Mesendoderm (in vitro differentiated cells): Measurements from ENCODE around the gene EFEMP2.

Experiments
- DNase-seq: peaks from one replicate; pipeline ENCODE4 v3.0.0; 2013
- H2AK5ac ChIP-seq: 2 replicates; pipeline ENCODE4 v1.6.1; 2013; ENCODE audit warnings: low read length, inconsistent platforms
- H2BK120ac ChIP-seq: 2 replicates; pipeline ENCODE4 v1.6.1; 2013; ENCODE audit warnings: low read depth, mild to moderate bottlenecking, low read length, moderate library complexity, mixed read lengths
- H2BK15ac ChIP-seq: replicated peaks from 2 replicates; pipeline ENCODE4 v1.6.1; 2013; ENCODE audit warnings: low read depth, mild to moderate bottlenecking, moderate library complexity
- H2BK5ac ChIP-seq: 2 replicates; pipeline ENCODE4 v1.6.1; 2013; ENCODE audit warnings: low read length, inconsistent platforms
- H3K18ac ChIP-seq: 2 replicates; pipeline ENCODE4 v1.6.1; 2013; ENCODE audit warnings: mild to moderate bottlenecking, low read length, mixed read lengths
- H3K23ac ChIP-seq: one replicate; pipeline ENCODE4 v1.6.1; 2013; ENCODE audit warnings: low read length
- H3K27ac ChIP-seq: 2 replicates; pipeline ENCODE4 v1.5.1; 2013; ENCODE audit warnings: low read depth, mild to moderate bottlenecking, inconsistent platforms, low read length, moderate library complexity
- H3K27me3 ChIP-seq: 2 replicates; pipeline ENCODE4 v1.6.1; 2013; ENCODE audit warnings: low read length, control low read depth, mild to moderate bottlenecking, inconsistent platforms; ENCODE audit not compliant: insufficient read depth, poor library complexity
- H3K36me3 ChIP-seq: 2 replicates; pipeline ENCODE4 v1.6.1; 2013; ENCODE audit warnings: low read length, inconsistent platforms; ENCODE audit not compliant: control insufficient read depth, insufficient read depth
- H3K4ac ChIP-seq: one replicate; pipeline ENCODE4 v1.6.1; 2013; ENCODE audit warnings: low read depth, mild to moderate bottlenecking, low read length, moderate library complexity
- H3K4me1 ChIP-seq: 2 replicates; pipeline ENCODE4 v1.6.1; 2013; ENCODE audit warnings: low read depth, low read length, inconsistent platforms; ENCODE audit not compliant: control insufficient read depth
- H3K4me2 ChIP-seq: 2 replicates; pipeline ENCODE4 v1.6.1; 2013; ENCODE audit warnings: low read length
- H3K4me3 ChIP-seq: 2 replicates; pipeline ENCODE4 v1.5.1; 2013; ENCODE audit warnings: mild to moderate bottlenecking, low read length
- H3K56ac ChIP-seq: one replicate; pipeline ENCODE4 v1.6.1; 2013; ENCODE audit warnings: low read length
- H3K79me1 ChIP-seq: 2 replicates; pipeline ENCODE4 v1.6.1; 2013; ENCODE audit warnings: low read length, inconsistent platforms
- H3K79me2 ChIP-seq: 2 replicates; pipeline ENCODE4 v1.6.1; 2013; ENCODE audit warnings: mild to moderate bottlenecking, low read length; ENCODE audit not compliant: control insufficient read depth, insufficient read depth
- H3K9ac ChIP-seq: 2 replicates; pipeline ENCODE4 v1.6.1; 2013; ENCODE audit warnings: low read length, inconsistent platforms
- H4K5ac ChIP-seq: one replicate; pipeline ENCODE4 v1.6.1; 2013; ENCODE audit warnings: low read length
- H4K8ac ChIP-seq: one replicate; pipeline ENCODE4 v1.6.1; 2013; ENCODE audit warnings: low read depth, mild to moderate bottlenecking, control low read depth, low read length, moderate library complexity
- WGBS: extraction: QIAGEN DNeasy Blood & Tissue Kit; methylation state at CpG from one replicate; pipeline ENCODE4 v1.1.7; 2013; ENCODE audit warnings: low lambda C conversion rate, missing lambda C conversion rate; ENCODE audit not compliant: insufficient coverage; ENCODE audit errors: extremely low coverage; 5-methylcytosine and 5-hydroxymethylcytosine counted together

Gene EFEMP2

GRCh38 chr11:65880027-65880426 lies 7.4 kb upstream of the EFEMP2 start:
- H3K4me1 ChIP-seq = no peaks in the 10 kb centered on the region
- H2BK15ac ChIP-seq = no peak overlapping the region
- H3K23ac ChIP-seq = no peak overlapping the region
- H2BK120ac ChIP-seq = no peak overlapping the region
- no peak overlapping the region for H2AK5ac ChIP-seq
- no peak overlapping the region for H2BK5ac ChIP-seq
- no peak overlapping the region for H4K8ac ChIP-seq
- H3K4me3 ChIP-seq = no peak overlapping the region
- peaks cover 2% of the 10 kb centered on the region for H3K79me1 ChIP-seq
- no peak overlapping the region for H3K4me2 ChIP-seq
- no peak overlapping the region for H3K56ac ChIP-seq
- no peaks in the 10 kb centered on the region for H3K27me3 ChIP-seq
- no peak overlapping the region for H3K9ac ChIP-seq
- H3K27ac ChIP-seq = no peak overlapping the region
- no CpG with 5 or more reads among the region's 7 CpGs for WGBS
- no peak overlapping the region for H4K5ac ChIP-seq
- no peaks in the 10 kb centered on the region for H3K79me2 ChIP-seq
- no peak overlapping the region for H3K4ac ChIP-seq
- peaks cover 9% of the 10 kb centered on the region for H3K36me3 ChIP-seq
- H3K18ac ChIP-seq = no peak overlapping the region
- no peak for DNase-seq

DNA sequence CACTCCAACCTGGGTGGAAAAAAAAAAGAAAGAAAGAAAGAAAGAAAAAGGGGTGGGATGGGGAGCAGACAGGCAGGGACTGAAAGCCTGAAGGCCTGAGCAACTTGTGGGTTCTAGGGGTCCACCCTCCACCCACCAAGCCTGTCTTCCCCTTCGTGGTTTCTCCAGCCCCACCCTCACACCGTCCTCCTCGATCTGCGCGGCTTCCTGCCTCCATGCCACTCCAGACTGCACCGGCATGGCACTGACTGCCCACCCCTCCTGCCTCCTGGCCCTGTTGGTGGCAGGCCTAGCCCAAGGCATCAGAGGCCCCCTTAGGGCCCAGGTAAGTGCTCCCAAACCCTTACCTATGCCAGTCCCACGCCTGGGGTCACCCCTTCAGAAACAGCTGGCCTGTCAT lies 7.0 kb upstream of the EFEMP2 start, which contains the start of gene CTSW:
Gene CTSW, plus strand, starts transcription at position 221 of the 400 bp plus-strand sequence. Its CDS starts 18 bp downstream, at position 239.
- Histone ChIP-seq H3K36me3 (peaks cover 9% of the 10 kb centered on the region), H4K8ac (no peak within 1 kb of the TSS), H3K79me1 (peaks cover 2% of the 10 kb centered on the region), H3K4me1 (no peaks in the 10 kb centered on the region), H2BK5ac (no peak within 1 kb of the TSS), H2BK120ac (no peak within 1 kb of the TSS), H3K4me2 (no peak within 1 kb of the TSS), H3K79me2 (no peaks in the 10 kb centered on the region), H3K23ac (no peak within 1 kb of the TSS), H3K4ac (no peak within 1 kb of the TSS), H3K9ac (no peak within 1 kb of the TSS), H3K27me3 (no peaks in the 10 kb centered on the region), H2BK15ac (no peak within 1 kb of the TSS), H2AK5ac (no peak within 1 kb of the TSS), H4K5ac (no peak within 1 kb of the TSS), H3K27ac (no peak within 1 kb of the TSS), H3K4me3 (no peak within 1 kb of the TSS), H3K56ac (no peak within 1 kb of the TSS), H3K18ac (no peak within 1 kb of the TSS)
- no peak for DNase-seq
- WGBS = no CpG with 5 or more reads among the region's 7 CpGs

DNA sequence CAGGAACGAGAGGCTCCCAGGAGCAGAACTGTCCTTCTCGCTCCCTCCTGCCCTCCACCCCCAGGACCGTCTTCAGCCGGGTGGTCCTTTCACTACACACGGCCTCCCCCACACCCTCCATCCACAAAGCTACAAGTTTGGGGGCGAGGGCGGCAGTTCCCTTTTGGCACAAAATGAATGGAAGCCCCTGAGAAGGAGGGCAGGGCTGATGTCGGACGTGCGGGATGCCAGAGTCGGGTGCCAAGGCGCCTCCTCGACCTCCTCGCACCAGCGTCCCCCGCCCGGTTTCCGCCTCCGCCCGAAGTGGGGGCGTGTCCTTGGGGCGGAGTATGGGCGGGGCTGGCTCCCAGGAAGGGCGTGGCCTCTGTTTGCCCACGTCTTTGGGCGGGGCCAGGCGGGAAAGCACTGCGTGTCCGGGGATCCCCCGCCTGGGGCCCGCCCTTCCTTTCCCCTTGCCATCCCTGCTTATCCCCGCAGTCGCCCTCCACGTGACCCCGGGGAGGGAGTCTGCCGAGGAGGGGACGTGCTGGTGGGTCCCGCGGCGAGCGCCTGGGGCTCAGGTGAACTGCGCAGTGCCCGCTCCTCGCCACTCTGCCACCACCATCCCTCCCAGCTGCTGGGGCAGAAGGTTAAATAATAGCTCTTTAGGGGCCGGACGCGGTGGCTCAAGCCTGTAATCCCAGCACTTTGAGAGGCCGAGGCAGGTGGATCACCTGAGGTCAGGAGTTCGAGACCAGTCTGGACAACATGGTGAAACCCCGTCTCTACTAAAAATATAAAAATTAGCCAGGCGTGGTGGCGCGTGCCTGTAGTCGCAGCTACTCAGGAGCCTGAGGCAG lies 937 bp upstream of the EFEMP2 start:
- Histone ChIP-seq H3K56ac (peak overlapping the region; percentile 93), H4K5ac (no peak overlapping the region)
- no CpG with 5 or more reads among the region's 54 CpGs for WGBS

GRCh38 chr11:65871811-65872548 lies 620 bp downstream of the EFEMP2 start:
- peak; percentile 62 for DNase-seq
- Histone ChIP-seq H2BK120ac (peak overlapping the region; percentile 38), H3K9ac (peak overlapping the region; percentile 64)

More for the DNA sequence above, 937 bp upstream of the EFEMP2 start:
- H3K79me1 ChIP-seq = no peaks in the 10 kb centered on the region
- H3K4me3 ChIP-seq = peak overlapping the region; percentile 59
- H3K79me2 ChIP-seq = no peaks in the 10 kb centered on the region
- H2BK15ac ChIP-seq = no peak overlapping the region
- peak overlapping the region; percentile 84 for H3K9ac ChIP-seq
- no peak overlapping the region for H2BK120ac ChIP-seq
- no peak overlapping the region for H4K8ac ChIP-seq
- H3K27ac ChIP-seq = no peak overlapping the region
- H3K23ac ChIP-seq = peak overlapping the region; percentile 99
- no peaks in the 10 kb centered on the region for H3K4me1 ChIP-seq
- no peak overlapping the region for H3K4ac ChIP-seq
- DNase-seq = peak; percentile 93
- H3K27me3 ChIP-seq = no peaks in the 10 kb centered on the region
- no peak overlapping the region for H2BK5ac ChIP-seq
- no peaks in the 10 kb centered on the region for H3K36me3 ChIP-seq
- H3K4me2 ChIP-seq = peak overlapping the region; percentile 99
- no peak overlapping the region for H2AK5ac ChIP-seq
- peak overlapping the region; percentile 94 for H3K18ac ChIP-seq

DNA sequence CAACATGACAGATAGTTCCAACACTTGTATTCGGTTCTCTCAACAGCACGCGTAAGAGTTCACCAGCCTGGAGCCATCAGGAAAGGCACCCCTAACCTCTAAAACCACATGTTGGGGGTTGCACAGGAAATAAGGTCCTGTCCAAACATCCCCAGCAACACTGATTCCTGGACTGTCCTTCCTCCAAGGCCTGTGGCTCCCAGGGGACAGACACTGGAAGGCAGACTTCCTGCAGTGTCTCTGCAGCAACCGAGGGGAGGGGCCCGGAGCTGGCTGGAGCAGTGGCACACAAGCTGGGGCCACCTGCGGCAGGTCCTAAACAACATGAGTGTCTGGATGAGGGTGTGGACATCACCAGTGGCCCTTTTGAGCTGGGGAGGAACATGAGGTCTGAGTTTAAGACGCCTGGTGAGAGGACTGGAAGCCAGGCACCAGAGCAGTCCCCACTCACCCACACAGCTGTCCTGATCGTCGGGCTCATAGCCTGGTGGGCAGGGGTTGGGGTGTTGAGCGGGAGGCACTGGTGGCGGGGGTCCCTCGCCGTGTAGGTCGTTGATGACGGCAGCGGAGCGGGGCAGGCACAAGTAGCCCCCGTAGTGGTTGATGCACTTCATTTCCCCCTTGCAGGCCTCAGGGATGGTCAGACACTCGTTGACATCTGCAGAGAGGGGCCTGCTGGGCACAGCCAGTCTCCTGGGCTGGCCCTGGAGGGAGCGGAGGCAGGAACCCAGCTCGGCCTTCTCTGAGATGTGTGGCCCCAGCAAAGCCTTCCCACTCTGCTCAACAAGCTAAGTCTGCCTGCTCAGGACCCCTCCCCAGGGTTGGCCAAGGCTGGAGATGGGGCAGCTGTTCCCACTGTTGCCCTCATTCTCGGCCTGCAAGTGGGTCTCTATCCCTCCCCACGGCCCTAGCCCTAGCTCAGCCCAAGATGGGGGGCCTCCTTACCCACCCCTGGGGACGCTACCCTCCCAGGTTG lies 1.6 kb downstream of the EFEMP2 start:
- H3K79me1 ChIP-seq = no peaks in the 10 kb centered on the region
- no peaks in the 10 kb centered on the region for H3K27me3 ChIP-seq
- H4K5ac ChIP-seq = no peak overlapping the region
- peaks cover 1% of the 10 kb centered on the region for H3K36me3 ChIP-seq
- H2AK5ac ChIP-seq = no peak overlapping the region
- no peak overlapping the region for H3K18ac ChIP-seq
- no peak overlapping the region for H2BK5ac ChIP-seq
- no peaks in the 10 kb centered on the region for H3K79me2 ChIP-seq
- H3K56ac ChIP-seq = peak overlapping the region; percentile 93
- H3K4me2 ChIP-seq = no peak overlapping the region
- H2BK120ac ChIP-seq = no peak overlapping the region
- no CpG with 5 or more reads among the region's 24 CpGs for WGBS
- no peak for DNase-seq
- no peak overlapping the region for H3K4me3 ChIP-seq
- H4K8ac ChIP-seq = no peak overlapping the region
- no peak overlapping the region for H2BK15ac ChIP-seq
- H3K9ac ChIP-seq = peak overlapping the region; percentile 64
- H3K4me1 ChIP-seq = no peaks in the 10 kb centered on the region
- no peak overlapping the region for H3K27ac ChIP-seq
- H3K23ac ChIP-seq = no peak overlapping the region
- H3K4ac ChIP-seq = no peak overlapping the region

More at GRCh38 chr11:65871811-65872548, 620 bp downstream of the EFEMP2 start:
- H3K79me2 ChIP-seq = no peaks in the 10 kb centered on the region
- no peak overlapping the region for H4K8ac ChIP-seq
- H3K27me3 ChIP-seq = no peaks in the 10 kb centered on the region
- H3K4me2 ChIP-seq = peak overlapping the region; percentile 13
- H3K27ac ChIP-seq = no peak overlapping the region
- WGBS = no CpG with 5 or more reads among the region's 26 CpGs
- peak overlapping the region; percentile 93 for H3K56ac ChIP-seq
- no peak overlapping the region for H2BK15ac ChIP-seq
- peak overlapping the region; percentile 94 for H3K18ac ChIP-seq
- H3K36me3 ChIP-seq = no peaks in the 10 kb centered on the region
- no peak overlapping the region for H3K4me3 ChIP-seq
- peak overlapping the region; percentile 29 for H3K23ac ChIP-seq
- no peaks in the 10 kb centered on the region for H3K79me1 ChIP-seq
- no peak overlapping the region for H4K5ac ChIP-seq
- H3K4ac ChIP-seq = peak overlapping the region; percentile 88
- H2BK5ac ChIP-seq = no peak overlapping the region
- no peak overlapping the region for H2AK5ac ChIP-seq
- H3K4me1 ChIP-seq = no peaks in the 10 kb centered on the region
